WTC11 (cell line): Measurements from ENCODE around the gene CEP70.
"Not testable (repeated sequence)": the region's sequence is repeated elsewhere in the genome, so short reads cannot be mapped to it uniquely, and the experiment has no call there.

Source experiments
- CREB1 ChIP-seq: sonication (generic); formaldehyde crosslinking; IDR thresholded peaks from 2 replicates; pipeline ENCODE4 v1.8.0; 2023; ENCODE audit warnings: mild to moderate bottlenecking, missing genetic modification reagents
- CTCF ChIP-seq: fragments of 200-600 bp; IDR thresholded peaks from 2 replicates; pipeline ENCODE4 v1.8.0; 2022; ENCODE audit warnings: antibody characterized with exemption
- E2F4 ChIP-seq: sonication (generic); formaldehyde crosslinking; IDR thresholded peaks from 2 replicates; pipeline ENCODE4 v1.8.1; 2022; ENCODE audit warnings: low read depth, mild to moderate bottlenecking, moderate library complexity, missing genetic modification reagents, borderline replicate concordance
- ESRRA ChIP-seq: sonication (generic); formaldehyde crosslinking; IDR thresholded peaks from 2 replicates; pipeline ENCODE4 v1.8.1; 2022; ENCODE audit warnings: mild to moderate bottlenecking, missing genetic modification reagents, borderline replicate concordance
- RELA ChIP-seq: sonication (generic); formaldehyde crosslinking; IDR thresholded peaks from 2 replicates; pipeline ENCODE4 v1.8.1; 2022; ENCODE audit warnings: missing genetic modification reagents, mild to moderate bottlenecking, borderline replicate concordance
- SP1 ChIP-seq: sonication (generic); formaldehyde crosslinking; conservative IDR thresholded peaks from 2 replicates; pipeline ENCODE4 v1.8.1; 2022; ENCODE audit warnings: missing genetic modification reagents
- ZNF121 ChIP-seq: sonication (generic); formaldehyde crosslinking; IDR thresholded peaks from 2 replicates; pipeline ENCODE4 v1.8.0; 2023; ENCODE audit warnings: missing genetic modification reagents
- TF ChIP-seq, protein P1 (sequence below): sonication (generic); formaldehyde crosslinking; IDR thresholded peaks from 2 replicates; pipeline ENCODE4 v1.8.0; 2022; ENCODE audit warnings: mild to moderate bottlenecking, missing genetic modification reagents
- TF ChIP-seq, protein P2 (sequence below): sonication (generic); formaldehyde crosslinking; IDR thresholded peaks from 2 replicates; pipeline ENCODE4 v1.8.1; 2023; ENCODE audit warnings: mild to moderate bottlenecking, missing genetic modification reagents, moderate library complexity

DNA sequence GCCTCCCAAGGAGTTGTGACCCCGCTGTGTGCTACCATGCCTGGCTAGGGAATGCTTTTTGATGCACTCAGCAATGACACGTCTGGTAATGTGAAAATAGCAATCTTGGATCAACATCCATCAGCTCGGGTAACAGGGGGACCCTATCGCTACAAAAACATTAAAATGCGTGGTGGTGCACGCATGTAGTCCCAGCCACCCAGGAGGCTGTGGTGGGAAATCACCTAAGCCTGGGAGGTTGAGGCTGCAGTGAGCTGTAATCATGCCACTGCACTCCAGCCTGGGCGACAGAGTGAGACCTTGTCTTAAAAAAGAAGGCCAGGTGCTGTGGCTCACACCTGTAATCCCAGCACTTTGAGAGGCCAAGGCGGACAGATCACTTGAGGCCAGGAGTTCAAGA, 140.1 kb downstream of the CEP70 start:
- TF ChIP-seq SP1 (CRISPR knock-in tag); E2F4 (CRISPR knock-in tag); CTCF; RELA (CRISPR knock-in tag); ESRRA (CRISPR knock-in tag); ZNF121; CREB1 (CRISPR knock-in tag): not testable (repeated sequence)
- TF ChIP-seq, protein P1, sequence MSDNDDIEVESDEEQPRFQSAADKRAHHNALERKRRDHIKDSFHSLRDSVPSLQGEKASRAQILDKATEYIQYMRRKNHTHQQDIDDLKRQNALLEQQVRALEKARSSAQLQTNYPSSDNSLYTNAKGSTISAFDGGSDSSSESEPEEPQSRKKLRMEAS (CRISPR knock-in tag): not testable (repeated sequence)
- TF ChIP-seq, protein P2, sequence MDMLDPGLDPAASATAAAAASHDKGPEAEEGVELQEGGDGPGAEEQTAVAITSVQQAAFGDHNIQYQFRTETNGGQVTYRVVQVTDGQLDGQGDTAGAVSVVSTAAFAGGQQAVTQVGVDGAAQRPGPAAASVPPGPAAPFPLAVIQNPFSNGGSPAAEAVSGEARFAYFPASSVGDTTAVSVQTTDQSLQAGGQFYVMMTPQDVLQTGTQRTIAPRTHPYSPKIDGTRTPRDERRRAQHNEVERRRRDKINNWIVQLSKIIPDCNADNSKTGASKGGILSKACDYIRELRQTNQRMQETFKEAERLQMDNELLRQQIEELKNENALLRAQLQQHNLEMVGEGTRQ (CRISPR knock-in tag): not testable (repeated sequence)
